A549 (cell line): ENCODE measurements around the gene TAS2R60.

Source experiments
- POLR2A ChIP-seq: IDR thresholded peaks from 2 replicates; pipeline ENCODE4 v1.6.1; 2012; ENCODE audit warnings: mild to moderate bottlenecking, low read length
- TF ChIP-seq, protein P1 (sequence below): fragments of >200 bp; sonication (Bioruptor Twin); formaldehyde crosslinking; IDR thresholded peaks from 3 replicates; pipeline ENCODE4 v1.5.1; 2016

DNA sequence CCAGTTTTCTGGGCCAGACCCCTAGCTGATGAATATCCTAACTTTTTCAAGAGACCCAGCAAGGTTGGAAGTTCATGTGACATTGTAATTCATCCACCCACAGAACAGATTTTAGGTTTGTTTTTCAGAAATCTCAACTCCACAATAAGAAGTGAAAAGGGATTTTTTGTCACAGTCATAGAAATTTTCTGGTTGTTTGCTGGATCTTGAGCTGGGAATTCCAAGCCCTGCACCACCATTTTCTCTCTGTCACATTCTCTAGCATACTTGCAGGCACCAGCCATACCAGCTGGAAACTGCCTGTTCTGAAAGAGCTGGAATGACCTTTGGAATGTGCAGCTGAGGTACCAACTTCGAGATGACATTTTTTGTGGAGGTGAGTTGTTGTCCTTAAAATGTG lies 8.5 kb downstream of the TAS2R60 start:
- TF ChIP-seq, protein P1, sequence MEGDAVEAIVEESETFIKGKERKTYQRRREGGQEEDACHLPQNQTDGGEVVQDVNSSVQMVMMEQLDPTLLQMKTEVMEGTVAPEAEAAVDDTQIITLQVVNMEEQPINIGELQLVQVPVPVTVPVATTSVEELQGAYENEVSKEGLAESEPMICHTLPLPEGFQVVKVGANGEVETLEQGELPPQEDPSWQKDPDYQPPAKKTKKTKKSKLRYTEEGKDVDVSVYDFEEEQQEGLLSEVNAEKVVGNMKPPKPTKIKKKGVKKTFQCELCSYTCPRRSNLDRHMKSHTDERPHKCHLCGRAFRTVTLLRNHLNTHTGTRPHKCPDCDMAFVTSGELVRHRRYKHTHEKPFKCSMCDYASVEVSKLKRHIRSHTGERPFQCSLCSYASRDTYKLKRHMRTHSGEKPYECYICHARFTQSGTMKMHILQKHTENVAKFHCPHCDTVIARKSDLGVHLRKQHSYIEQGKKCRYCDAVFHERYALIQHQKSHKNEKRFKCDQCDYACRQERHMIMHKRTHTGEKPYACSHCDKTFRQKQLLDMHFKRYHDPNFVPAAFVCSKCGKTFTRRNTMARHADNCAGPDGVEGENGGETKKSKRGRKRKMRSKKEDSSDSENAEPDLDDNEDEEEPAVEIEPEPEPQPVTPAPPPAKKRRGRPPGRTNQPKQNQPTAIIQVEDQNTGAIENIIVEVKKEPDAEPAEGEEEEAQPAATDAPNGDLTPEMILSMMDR, result no peak
- TF ChIP-seq POLR2A, result no peak
